NCI-H2081 treated with DMSO at 0.1 percent for 48 hours (cell line): ENCODE results near the gene KCNC4.

Experiments
- DNase-seq: peaks from one replicate; lab custom pipeline; 2025; lab: John Stamatoyannopoulos, UW

Gene KCNC4

DNA sequence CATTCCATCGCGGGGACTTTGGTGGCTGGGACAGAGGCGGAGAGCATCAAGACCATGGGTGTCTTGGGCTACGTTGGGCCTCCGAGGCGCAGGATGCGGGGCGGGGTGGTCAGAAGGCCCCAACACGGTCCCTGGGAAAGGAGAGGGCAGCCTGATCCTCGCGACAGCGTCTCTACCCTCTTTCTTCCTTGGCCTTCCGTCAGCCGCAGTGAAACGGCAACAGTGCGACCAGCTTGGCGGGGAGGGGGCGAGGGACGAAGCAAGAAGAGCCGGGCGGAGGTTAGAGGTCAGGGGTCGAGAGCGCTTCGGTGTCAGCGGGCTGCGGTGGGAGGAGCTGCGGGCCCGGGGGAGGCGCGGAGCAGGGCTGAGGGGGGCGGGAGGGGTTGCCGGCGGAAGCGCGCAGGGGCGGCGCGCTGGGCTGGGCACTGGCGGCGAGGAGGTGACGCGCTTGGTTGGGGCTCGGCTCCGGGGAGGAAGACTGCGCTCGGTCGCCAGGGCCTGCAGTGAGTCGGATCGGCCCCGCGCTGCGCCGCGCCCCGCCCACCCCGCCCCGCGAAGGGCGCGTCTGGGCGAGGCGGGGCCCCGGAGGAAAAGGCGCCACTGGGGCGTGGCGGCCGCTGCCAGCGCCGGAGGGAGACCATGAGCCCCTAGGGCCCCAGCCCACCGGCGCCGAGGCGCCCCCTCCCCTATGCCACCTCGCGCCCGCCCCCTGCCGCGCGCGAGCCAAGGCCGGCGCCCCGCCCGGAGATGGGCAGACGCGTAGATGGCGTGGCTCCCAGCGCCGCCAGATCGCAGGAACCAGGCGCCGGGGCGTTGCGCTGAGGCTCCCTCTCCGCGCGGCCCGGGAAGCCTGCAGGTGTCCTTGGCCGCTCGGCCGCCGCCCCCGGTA, at the start of gene KCNC4:
TSS of gene KCNC4 (plus strand) at position 600 of the 889 bp plus-strand sequence. CDS start 1,186 bp downstream, outside the sequence.
- no peak for DNase-seq

DNA sequence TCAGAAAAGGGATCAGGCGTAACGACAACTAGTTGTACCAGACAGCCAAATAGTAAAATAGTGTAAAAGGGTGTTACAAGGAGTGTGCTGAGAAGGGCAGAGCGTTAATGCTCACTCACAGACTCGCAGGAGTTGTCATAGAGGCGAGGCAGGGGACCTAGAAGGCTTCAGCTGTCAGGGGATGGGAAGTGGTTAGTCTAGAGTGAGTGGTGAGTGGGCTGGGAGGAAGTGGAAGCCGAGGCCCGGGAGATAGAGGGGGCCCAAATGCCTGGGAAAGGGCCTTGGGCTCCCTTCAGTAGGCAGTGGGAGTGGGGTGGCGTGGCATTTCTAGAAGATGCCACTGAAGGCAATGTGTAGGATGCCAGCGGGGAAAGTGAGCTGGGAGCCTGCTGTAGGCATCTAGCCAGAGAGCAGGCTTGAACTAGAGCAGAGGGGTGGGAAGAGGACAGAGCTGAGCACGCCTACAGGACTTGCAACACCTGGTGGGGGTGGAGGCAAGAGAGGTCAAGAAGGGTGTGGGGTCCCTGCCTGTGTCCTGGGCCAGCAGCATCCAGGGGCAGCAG, 49.5 kb upstream of the KCNC4 start:
- DNase-seq, result no peak

DNA sequence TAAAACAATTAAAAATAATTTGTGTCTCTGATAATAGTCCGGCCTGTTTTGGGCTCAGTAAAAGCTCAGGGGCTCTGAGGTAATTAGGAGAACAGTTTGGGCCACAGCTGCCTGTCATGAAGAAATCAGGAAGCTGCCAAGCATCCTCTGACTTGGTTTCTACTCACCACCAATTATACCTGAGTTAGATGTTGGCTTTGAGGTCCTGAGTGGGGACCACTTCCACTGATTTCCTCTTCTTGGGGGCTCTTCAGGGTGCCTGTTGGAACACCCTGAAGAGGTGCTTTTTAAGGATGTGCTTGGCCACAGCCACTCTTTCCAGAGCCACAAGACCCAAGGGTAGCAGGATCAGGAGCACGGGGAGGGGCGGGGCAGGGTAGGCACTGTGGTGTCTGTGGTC, 48.9 kb upstream of the KCNC4 start:
- no peak for DNase-seq

DNA sequence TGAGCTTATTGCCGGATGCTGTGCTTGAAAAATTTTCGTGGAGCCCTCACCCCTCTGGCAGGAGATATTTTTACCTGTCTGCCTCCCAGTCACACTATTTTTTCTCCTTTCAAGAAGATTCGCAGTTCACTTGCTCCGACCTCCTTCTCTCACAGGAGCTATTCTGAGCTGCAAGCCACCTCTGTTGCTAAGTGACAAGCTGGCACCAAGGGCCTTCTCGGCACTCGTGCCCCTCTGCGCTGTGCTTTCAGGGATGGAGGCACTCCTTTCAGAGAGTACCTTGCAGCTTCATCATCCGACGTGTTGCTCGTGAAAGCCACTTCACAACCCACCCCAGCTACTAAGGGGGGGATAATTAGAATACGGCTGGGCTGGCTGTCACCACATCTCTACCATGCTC, 48.3 kb upstream of the KCNC4 start:
- DNase-seq, result no peak

DNA sequence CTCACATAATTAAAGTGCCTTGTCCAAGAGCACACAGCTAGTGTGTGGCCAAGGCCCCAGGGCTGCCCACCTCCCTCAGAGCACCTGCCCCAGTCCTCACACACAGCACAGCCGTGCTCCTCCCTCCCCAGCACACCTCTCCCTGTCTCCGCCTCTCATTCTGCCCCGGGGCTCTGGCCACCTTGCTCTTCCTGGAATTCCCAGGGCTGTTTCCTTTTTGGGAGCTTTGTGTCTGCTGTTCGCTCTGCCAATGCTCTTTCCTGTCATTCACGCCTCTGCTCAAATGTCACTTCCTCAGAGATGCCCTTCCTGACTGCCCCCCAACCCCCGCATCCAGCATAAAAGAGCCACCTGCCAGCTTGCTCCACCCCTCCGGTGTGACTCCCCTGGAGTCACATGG, 46.5 kb upstream of the KCNC4 start:
- DNase-seq, result no peak

DNA sequence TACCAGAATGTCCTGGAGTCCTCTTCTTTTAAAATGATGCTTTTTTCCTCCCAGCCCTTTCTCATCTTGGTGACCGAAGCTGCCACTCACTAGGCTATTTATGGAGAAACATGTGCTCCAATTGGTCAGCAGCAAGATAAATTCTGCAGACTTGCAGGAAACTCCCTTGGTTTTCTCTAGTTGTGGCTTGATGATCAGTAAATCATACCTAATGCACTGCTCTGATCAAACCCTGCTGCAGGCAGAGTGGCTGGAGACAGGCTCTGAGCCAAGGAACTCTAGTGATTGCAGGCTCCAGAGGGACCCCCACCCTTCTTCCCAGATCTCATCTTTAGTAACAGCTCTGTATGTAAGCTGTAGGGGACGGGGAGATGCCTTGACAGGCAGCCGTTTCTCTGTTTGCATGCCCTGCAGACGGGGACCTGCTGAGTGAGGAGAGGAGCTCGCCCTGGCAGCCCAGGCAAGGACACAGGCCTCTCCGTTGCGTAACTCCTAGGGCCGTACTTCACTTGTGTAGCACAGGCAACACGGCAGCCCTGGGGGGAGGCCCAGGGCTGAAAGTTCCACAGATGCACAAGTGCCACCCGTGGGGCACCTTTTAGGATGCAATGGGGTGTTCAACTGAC, 45.3 kb upstream of the KCNC4 start:
- DNase-seq, result no peak

DNA sequence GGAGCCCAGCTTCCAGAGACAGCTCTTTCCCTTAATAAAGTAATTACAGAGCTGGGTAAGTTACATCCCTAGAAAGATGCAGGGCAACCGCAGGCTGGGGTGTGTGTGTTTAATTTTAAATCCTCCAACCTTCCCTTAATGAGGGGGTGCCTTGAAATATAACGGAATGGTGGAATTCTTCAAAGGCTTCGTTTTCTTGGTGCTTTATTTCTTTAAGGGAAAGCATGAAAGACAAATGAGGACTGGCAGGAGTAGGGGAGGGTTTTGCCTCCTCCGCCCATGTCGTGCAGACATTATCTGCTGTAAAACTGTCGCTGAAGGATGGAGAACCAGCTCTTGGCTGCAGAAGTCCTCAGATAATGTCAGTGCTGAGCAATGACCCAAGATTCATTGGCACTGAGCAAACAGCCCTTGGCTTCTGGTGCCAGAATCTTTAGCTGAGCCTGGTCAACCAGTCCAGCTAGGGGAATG, 44.3 kb upstream of the KCNC4 start:
- no peak for DNase-seq

DNA sequence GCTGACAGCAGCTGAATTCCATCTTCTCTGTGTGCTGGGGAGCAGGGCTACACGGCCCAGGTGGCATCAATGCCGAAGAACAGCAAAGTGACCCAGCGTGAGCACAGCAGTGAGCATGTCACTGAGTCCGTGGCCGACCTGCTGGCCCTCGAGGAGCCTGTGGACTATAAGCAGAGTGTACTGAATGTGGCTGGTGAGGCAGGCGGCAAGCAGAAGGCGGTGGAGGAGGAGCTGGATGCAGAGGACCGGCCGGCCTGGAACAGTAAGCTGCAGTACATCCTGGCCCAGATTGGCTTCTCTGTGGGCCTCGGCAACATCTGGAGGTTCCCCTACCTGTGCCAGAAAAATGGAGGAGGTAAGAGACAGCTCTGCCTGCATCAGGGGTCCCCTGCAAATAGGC, 43.3 kb upstream of the KCNC4 start:
- DNase-seq, result no peak

DNA sequence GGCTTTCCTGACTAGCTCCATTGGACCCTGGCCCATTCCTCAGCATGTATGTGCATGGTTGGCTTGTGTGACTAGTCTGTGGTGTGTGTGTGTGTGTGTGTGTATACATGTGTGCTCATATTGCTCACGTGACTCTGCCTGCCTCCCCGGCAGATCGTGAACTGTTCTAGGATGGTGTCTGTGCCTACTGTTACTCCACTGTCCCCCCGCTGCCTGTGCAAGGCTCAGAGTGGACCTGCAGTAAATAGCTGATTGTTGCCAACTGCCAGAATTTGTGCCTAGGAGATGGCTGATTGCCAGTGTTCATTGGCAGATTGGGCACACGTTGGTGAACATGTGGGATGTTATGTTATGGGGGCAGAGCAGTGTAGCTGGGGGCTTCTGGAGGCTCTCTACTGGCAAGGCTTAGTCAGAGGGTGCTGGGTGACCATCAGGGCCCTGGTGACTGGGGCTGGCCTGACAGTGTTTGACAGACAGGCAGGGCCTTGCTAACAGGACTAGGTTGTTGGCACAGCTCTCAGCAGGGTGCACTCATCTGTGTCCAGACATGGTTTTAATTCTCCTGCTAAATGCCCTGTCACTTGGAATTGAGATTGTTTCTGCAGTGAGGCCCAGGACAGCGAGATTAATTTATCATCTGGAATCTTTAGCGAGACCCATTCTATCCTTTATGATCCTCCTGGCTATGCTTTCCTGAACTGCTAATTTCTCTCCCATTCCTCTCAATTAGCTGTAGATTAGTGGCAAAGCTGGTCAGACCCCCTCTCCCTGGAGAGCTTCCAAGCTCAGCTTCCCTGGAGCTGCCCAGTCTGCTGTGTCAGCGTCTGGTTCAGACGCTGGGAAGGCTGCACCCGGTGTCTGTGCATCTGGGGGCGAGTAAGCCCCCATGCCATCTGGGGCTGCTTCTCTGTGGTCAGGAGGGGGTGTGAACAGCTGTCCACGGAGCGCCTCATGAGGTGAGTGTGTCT, 39.1 kb upstream of the KCNC4 start:
- DNase-seq, result no peak

DNA sequence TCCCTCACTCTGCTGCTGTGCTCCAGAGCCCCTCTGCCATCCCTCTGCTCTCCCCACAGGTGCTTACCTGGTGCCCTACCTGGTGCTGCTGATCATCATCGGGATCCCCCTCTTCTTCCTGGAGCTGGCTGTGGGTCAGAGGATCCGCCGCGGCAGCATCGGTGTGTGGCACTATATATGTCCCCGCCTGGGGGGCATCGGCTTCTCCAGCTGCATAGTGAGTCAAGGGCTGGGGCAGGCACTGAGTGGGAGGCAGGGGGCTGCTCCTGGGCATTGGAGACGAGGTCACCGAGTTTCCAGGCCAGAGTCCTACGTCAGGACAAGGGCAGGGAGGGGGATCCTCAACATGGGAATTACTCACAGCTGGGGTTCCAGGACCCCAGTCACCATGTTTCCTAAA, 38.1 kb upstream of the KCNC4 start:
- DNase-seq, result no peak

DNA sequence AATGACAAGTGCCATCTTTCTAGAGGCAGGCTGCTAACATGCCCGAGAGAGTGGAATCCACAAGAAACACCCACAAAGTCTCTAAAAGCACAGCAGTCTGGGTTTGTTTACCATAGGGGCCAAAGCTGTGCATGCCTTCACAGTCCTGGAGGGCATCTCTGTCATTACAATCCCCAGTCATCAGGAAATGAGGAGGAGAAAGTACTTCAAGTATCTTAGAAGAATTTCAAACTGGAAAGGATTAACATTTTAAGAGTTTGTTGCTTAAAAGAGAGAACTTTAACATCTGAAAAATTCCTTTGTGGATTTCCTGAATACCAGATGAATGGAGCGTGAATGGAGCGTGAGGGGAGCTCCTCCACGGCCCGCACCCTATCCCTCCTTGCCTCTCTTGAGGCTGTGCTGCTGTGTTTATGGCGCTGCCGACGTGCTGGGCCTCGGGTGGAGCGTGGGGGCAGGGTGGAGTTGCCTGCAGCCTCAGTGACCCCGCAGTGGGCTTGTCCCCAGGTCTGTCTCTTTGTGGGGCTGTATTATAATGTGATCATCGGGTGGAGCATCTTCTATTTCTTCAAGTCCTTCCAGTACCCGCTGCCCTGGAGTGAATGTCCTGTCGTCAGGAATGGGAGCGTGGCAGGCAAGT, 36.5 kb upstream of the KCNC4 start:
- no peak for DNase-seq

DNA sequence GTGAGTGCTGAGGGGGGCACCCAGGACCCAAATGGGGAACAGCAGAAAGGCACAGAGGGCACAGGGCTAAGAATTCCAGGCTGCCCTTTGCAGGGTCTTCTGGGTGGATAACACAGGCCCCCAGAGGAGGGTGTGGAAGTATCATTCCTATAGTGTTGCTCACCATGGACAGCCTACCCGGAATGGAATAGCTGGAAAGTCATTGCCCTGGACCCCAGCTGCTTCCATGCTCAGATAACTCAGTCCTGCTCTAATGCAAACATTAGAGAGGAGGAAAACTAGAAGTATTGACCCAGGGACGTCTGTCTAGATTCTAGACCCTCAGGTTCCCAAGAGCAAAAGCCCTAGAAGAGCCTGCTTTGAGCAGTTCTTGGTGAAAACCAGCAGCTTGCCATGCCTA, 35.2 kb upstream of the KCNC4 start:
- DNase-seq, result no peak

DNA sequence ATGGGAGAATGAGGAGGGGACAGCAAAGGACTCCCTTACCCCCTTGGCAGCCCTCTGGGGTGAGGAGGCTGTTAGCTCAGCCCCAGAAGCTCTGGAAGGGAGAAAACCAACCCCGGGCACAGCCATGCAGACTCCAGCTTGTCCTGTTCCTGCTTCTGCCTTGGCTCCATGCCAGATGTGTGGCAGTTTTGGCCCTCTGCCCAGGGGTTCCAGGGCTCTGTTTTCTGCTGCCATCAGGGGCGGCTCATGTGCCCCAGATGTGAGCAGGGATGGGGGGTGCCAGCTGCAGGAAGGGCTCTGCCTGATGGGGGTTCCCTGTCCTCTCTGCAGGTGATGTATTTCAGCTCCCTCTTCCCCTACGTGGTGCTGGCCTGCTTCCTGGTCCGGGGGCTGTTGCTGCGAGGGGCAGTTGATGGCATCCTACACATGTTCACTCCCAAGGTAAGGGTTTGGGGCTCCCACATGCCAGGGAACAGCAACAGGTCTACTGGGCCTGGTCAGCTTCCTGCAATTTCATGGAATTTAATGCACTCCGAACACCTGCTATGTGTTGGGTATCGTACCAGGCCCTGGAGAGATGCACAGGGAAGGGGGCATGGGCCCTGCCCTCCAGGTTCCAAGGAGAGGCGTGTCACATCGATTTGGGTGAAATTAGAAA, 33.7 kb upstream of the KCNC4 start:
- DNase-seq, result no peak

DNA sequence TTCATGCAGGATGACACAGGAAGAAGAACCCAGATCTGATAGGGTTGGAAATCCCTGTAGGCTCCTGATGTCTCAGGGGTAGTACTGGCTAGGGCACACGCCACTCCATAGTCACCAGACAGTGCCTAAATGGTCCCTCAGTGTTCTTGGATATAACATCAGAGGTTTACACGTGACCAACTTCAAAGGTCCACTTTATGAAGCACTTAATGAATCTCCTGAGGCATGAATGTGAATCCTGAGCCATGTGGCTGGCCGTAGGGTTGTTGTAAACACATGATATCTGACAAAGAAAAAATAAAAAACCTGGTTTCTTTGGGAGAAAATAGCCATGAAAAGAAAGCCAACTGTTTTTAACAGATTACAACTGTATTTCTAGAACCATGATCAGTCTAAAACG, 32.3 kb upstream of the KCNC4 start:
- no peak for DNase-seq

DNA sequence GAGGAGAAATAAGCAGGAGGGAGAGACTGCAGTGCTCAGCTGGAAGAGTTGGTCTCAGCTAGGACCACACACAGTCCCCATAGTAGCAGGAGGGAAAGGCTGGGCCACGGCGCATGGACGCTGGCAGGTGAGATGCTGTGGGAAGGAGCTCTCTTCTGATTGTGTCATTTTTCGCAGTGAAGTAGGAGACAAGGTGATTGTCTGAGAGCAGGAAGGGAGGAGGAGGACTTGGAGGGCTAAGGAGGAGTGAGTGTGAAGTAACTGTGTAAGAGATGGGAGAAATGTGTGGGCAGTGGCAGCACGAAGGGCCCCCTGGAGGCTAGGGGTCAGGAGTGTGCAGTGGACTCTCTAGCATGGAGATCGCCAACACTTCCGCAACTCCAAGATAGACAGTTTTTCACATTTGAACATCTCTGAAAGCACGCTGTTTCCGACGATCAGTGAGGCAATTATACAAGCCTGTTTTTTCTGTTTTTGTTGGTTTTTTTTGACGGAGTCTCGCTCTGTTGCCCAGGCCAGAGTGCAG, 26.4 kb upstream of the KCNC4 start:
- no peak for DNase-seq

DNA sequence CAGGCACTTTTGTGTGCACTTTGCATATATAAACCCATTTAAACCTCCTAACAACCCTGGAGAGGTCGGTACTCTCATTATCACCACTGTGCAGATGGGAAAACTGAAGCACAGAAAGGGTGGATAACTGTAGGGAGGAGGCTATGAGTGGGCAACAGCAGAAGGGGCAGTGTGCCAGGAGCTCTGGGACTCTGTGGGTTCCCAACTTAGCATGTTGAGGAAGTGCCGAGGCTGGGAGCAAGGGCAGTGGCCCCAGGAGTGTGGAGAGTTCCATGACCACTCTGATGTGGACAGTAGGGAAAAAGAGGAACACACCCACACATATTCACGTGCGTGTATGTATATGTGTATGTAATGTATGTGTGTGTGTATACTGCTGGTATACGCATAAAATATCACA, 25.7 kb upstream of the KCNC4 start:
- DNase-seq, result no peak

DNA sequence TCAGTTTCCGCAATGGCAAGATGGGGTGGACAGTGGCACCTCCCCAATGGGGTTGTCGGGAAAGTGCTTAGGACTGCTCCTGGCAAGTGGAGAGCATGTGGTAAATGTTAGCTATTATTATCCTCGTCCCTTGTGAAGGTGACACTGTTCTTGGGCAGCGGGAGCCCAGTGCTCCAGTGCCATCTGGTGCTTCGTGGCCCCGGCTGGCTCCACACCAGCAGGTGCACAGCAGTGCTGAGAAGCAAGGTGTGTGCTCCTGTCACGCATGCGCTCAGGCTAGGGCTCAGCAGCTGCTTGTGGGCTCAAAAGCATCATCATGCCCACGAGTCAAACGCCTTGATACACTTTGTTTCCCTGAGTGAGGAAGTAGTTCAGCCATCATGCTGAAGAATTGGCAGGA, 24.9 kb upstream of the KCNC4 start:
- DNase-seq, result no peak

DNA sequence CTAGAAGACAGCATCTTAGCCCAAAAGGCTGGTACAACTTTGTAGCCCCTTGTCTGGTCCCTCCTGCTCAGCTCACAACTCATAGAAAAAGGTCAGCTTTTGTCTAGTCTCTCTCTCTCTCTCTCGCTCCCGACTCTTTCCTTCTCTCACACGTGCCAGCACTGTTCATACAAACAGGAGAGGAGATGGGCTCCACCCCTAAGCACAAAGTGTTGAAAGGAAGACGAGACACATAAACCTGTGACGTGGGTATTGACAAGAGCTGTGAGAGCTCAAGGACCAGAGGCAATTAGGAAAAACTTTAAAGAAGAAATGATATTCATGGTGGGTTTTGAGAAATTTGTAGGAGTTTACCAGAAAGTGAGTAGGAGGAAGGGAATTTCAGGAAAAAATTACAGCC, 23.6 kb upstream of the KCNC4 start:
- no peak for DNase-seq

DNA sequence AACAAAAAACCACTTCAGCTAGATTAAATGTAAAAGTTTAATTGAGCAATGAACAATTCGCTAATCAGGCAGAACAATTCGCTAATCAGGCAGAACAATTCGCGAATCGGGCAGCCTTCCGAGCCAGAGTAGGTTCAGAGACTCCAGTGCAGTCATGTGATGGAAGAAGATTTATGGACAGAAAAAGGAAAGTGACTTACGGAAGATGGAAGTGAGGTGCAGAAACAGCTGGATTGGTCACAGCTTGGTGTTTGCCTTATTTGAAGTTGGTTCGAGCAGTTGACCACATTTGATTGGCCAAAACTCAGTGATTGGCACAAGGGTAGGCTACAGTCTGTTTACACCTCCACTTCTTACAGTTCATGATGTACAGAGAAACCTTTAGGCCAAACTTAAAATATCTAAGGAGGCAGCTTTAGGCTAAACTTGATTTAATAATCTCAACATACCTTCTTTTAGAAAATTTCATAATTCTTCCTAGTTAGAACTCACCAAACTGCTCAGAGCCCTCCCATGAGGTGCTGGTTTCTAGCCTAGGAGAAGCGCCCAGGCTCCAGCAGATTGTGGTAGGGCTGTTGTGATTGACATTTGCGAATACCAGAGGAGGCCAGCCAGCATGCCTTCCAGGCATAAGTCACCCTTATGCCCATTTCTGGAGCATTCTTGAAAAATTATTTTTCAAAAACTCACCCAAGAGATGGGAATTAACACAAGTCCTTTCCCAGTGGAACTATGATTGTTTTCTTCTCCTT, 22.8 kb upstream of the KCNC4 start:
- no peak for DNase-seq

DNA sequence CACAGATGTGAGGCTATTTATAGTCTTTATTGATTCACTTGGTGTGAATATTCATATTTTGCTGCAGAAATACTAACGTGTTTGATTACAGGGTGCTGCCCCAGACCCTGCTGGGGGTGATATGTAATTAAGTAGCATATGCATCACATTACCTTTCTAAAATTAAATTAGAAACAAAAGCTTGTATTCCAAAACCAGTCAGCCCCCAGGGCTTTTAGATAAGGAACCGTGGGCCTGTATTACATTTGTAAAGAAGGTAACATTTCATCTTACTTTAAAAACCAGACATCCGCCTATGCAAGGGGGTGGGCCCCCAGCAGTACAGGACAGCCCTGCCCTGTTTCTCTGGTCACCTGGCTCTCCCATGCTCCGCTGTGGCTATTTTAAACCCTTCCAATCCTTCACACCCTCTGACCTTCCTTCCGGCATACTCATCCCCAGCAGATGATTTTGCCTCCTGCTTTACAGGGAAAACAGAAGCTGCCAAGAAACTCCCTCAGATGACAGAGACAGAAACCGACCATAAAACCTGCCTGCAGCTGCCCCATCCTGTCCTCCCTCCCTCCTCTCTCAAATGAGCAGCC, 22.0 kb upstream of the KCNC4 start:
- DNase-seq, result no peak
